K562 (cell line): ENCODE measurements around the gene ITGB2. TPM values are rescaled to one million over a fixed set of nuclear protein-coding genes. Genes with fewer than 3 reads are reported as not detected.

Experiments used
- ATAC-seq: fragments of 200-7000 bp; cut with Tn5 transposase; 3 replicates; pipeline ENCODE4 v1.9.1; 2020; ENCODE audit warnings: moderate library complexity
- BruUV-seq: library from RNA; stranded (reverse); fragments of 400-500 nt; replicated peaks from 2 replicates; lab custom pipeline; 2021; lab: Mats Ljungman, UMichigan
- CTCF ChIA-PET: fragments of 300-600 bp; formaldehyde crosslinking; extraction: SDS; loops from one replicate; lab custom pipeline; 2021; ENCODE audit warnings: low intra/inter-chr PET ratio; lab: Yijun Ruan, JAX
- POLR2A ChIA-PET: fragments of 300-600, 350-650 bp; sonication (Branson Sonifier 250); formaldehyde crosslinking; extraction: SDS; loops from one replicate; lab custom pipeline; 2021; ENCODE audit warnings: antibody characterized with exemption, inconsistent platforms; lab: Yijun Ruan, JAX
- DNase-seq, 4 experiments: peaks; one replicate each; pipeline versions ENCODE4 v3.0.0 to v3.0.0-alpha.2; 2011 to 2018; ENCODE audit warnings: low spot score in 3 of 4, mixed read lengths in 3 of 4; ENCODE audit errors: extremely low read depth in 1 of 4
- FAIRE-seq: peaks from 2 replicates; lab custom pipeline; 2011; peaks lifted over from hg19 to GRCh38; lab: Jason Lieb, UNC
- H2AFZ ChIP-seq: 2 replicates; pipeline ENCODE4 v1.6.0; 2011; ENCODE audit warnings: low read depth, low read length, control low read depth, inconsistent platforms
- H3K27ac ChIP-seq: fragments of 200-600 bp; 3 replicates; pipeline ENCODE4 v1.8.0; 2011; ENCODE audit warnings: low read depth, mild to moderate bottlenecking, control low read depth, inconsistent platforms, low read length, moderate library complexity, mixed read lengths; ENCODE audit errors: extremely low read depth
- H3K27me3 ChIP-seq, 2 experiments: fragments of 300-600 bp in 1 of 2; 2 replicates in 1 of 2; 3 replicates in 1 of 2; pipeline versions ENCODE4 v1.6.0 to v1.8.0; 2011; ENCODE audit warnings: inconsistent platforms in 2 of 2, low read length in 2 of 2, mild to moderate bottlenecking in 1 of 2, mixed read lengths in 1 of 2, moderate library complexity in 1 of 2; ENCODE audit not compliant: control insufficient read depth in 2 of 2, insufficient read depth in 2 of 2
- H3K36me3 ChIP-seq: fragments of 300-600 bp; 3 replicates; pipeline ENCODE4 v1.8.0; 2011; ENCODE audit warnings: mild to moderate bottlenecking, low read length, inconsistent platforms; ENCODE audit not compliant: control insufficient read depth, insufficient read depth
- H3K4me1 ChIP-seq, 2 experiments: fragments of 200-600 bp in 1 of 2; replicated peaks in 1 of 2; 2 replicates in 1 of 2; 3 replicates in 1 of 2; pipeline versions ENCODE4 v1.5.1 to v1.8.0; 2011; ENCODE audit warnings: inconsistent platforms in 2 of 2, low read length in 2 of 2, mild to moderate bottlenecking in 1 of 2, mixed read lengths in 1 of 2, moderate library complexity in 1 of 2; ENCODE audit not compliant: control insufficient read depth in 2 of 2, insufficient read depth in 2 of 2
- H3K4me2 ChIP-seq: 2 replicates; pipeline ENCODE4 v1.6.1; 2011; ENCODE audit warnings: low read length, control low read depth, inconsistent platforms, mixed read lengths; ENCODE audit not compliant: insufficient read depth
- H3K4me3 ChIP-seq: fragments of 200-600 bp; sonication (generic), shearing (Covaris generic); 2 replicates; pipeline ENCODE4 v1.5.1; 2016; ENCODE audit warnings: control low read depth, inconsistent platforms
- H3K79me2 ChIP-seq: fragments of 200-600 bp; 3 replicates; pipeline ENCODE4 v1.8.0; 2011; ENCODE audit warnings: low read length, inconsistent platforms; ENCODE audit not compliant: control insufficient read depth, insufficient read depth
- H3K9ac ChIP-seq, 2 experiments: 2 replicates each; pipeline versions ENCODE4 v1.6.0 to v1.6.1; 2011; ENCODE audit warnings: low read depth in 2 of 2, low read length in 2 of 2, control low read depth in 1 of 2, inconsistent platforms in 1 of 2, mild to moderate bottlenecking in 1 of 2, mixed read lengths in 1 of 2; ENCODE audit not compliant: insufficient read depth in 1 of 2
- H3K9me1 ChIP-seq: one replicate; pipeline ENCODE4 v1.6.0; 2011; ENCODE audit warnings: inconsistent platforms, mild to moderate bottlenecking, low read length, moderate library complexity; ENCODE audit not compliant: control insufficient read depth, insufficient read depth
- H3K9me3 ChIP-seq: replicated peaks from 2 replicates; pipeline ENCODE4 v1.5.1; 2011; ENCODE audit warnings: low read depth, low read length, inconsistent platforms; ENCODE audit not compliant: control insufficient read depth, insufficient read depth
- H4K20me1 ChIP-seq: replicated peaks from 2 replicates; pipeline ENCODE4 v1.6.1; 2011; ENCODE audit warnings: low read length, inconsistent platforms, mixed read lengths; ENCODE audit not compliant: control insufficient read depth, insufficient read depth
- E2F6 ChIP-seq, 2 experiments: IDR thresholded peaks; 2 replicates each; pipeline ENCODE4 v1.6.1; 2011; ENCODE audit warnings: borderline replicate concordance in 1 of 2, control low read depth in 1 of 2, low read depth in 1 of 2, low read length in 1 of 2, mild to moderate bottlenecking in 1 of 2, mixed read lengths in 1 of 2, moderate library complexity in 1 of 2; ENCODE audit not compliant: insufficient read depth in 1 of 2, insufficient read length in 1 of 2, poor library complexity in 1 of 2, severe bottlenecking in 1 of 2; ENCODE audit errors: extremely low read depth in 1 of 2
- ZBTB26 ChIP-seq: fragments of 450-650 bp; formaldehyde crosslinking; IDR thresholded peaks from 2 replicates; pipeline ENCODE4 v1.4.0; 2022; ENCODE audit warnings: missing genetic modification characterization
- ZNF445 ChIP-seq: fragments of 250-450 bp; sonication (Bioruptor Pico); IDR thresholded peaks from 2 replicates; pipeline ENCODE4 v1.4.0; 2020; ENCODE audit warnings: low read depth, mild to moderate bottlenecking, moderate library complexity
- ZNF699 ChIP-seq: fragments of 250-450 bp; sonication (Bioruptor Pico); IDR thresholded peaks from 2 replicates; pipeline ENCODE4 v1.8.0; 2021; ENCODE audit warnings: mild to moderate bottlenecking, moderate library complexity; ENCODE audit not compliant: insufficient replicate concordance
- WGBS: fragments of 100-300 bp; shearing (Covaris generic); methylation state at CpG from one replicate; pipeline ENCODE4 v1.1.6; 2016; ENCODE audit warnings: low coverage, mixed read lengths; ENCODE audit not compliant: insufficient coverage; ENCODE audit errors: missing lambda C conversion rate; 5-methylcytosine and 5-hydroxymethylcytosine counted together
- in situ Hi-C: fragments of 300-500 bp; cut with MboI; formaldehyde crosslinking; loops from 4 replicates; pipeline ENCODE4 v1.15.0; 2018; ENCODE audit warnings: inconsistent platforms, mixed read lengths
- intact Hi-C: fragments of 100-400 bp; cut with micrococcal nuclease; formaldehyde crosslinking; loops from 2 replicates; pipeline ENCODE4 v1.14.2; 2022
- polyA plus RNA-seq, 8 experiments: library from polyadenylated mRNA; depleted of rRNA in 4 of 8; stranded (reverse) in 5 of 8; unstranded in 3 of 8; fragments of >200 nt; fragmentation: Nextera tagmentation in 2 of 8; fragmentation: Illumina TruSeq in 1 of 8; extraction: Ambion mirVana in 2 of 8; extraction: Trizol in 1 of 8; gene quantifications; 2 replicates each; pipeline versions ENCODE4 v1.2.1 to v1.2.3, GENCODE V29; 2011 to 2014; ENCODE audit warnings: inconsistent platforms in 1 of 8, missing spikeins in 1 of 8
- total RNA-seq, 7 experiments: library from RNA; depleted of rRNA in 6 of 7; stranded (reverse); fragments of >200 nt in 6 of 7; fragmentation: Illumina TruSeq in 2 of 7; extraction: Trizol in 2 of 7; gene quantifications; 2 replicates each; pipeline versions ENCODE4 v1.2.1 to v1.2.3, GENCODE V29; 2011 to 2021; ENCODE audit warnings: low replicate concordance in 1 of 7
- TF ChIP-seq, protein P1 (sequence below): sonication (generic); formaldehyde crosslinking; IDR thresholded peaks from 2 replicates; pipeline ENCODE4 v1.8.0; 2022; ENCODE audit warnings: missing genetic modification reagents, mild to moderate bottlenecking, borderline replicate concordance
- TF ChIP-seq, protein P2 (sequence below): fragments of 450-650 bp; formaldehyde crosslinking; IDR thresholded peaks from 2 replicates; pipeline ENCODE4 v1.4.0; 2022; ENCODE audit warnings: mild to moderate bottlenecking, moderate library complexity
- TF ChIP-seq, protein P3 (sequence below), 2 experiments: fragments of 150-350 bp in 1 of 2; IDR thresholded peaks; 2 replicates each; pipeline ENCODE4 v1.6.1; 2012 to 2016; ENCODE audit warnings: low read depth in 2 of 2, low read length in 2 of 2, mild to moderate bottlenecking in 1 of 2, moderate library complexity in 1 of 2

Gene ITGB2
- total and polyA plus RNA-seq, 9 of the 15 experiments (the other 6 are each of a cell fraction or from before 2014, with no cell fraction given) = 0.07 to 1.3 (median 0.51) TPM; not detected in 2

GRCh38 chr21:44887807-44888580 is 32.7 kb downstream of the ITGB2 start:
- FAIRE-seq (no peak), ATAC-seq (no peak), DNase-seq (no peak)
- Histone ChIP-seq H4K20me1 (peaks cover 20% of the 10 kb centered on the region), H3K27ac (no peak overlapping the region), H3K9me3 (no peaks in the 10 kb centered on the region), H3K27me3 (peaks cover 23 to 65% of the 10 kb centered on the region in 2 experiments; a peak in 4 of 5 replicates), H3K79me2 (no peaks in the 10 kb centered on the region), H3K9ac (peak overlapping the region in 1 of 2 experiments; percentile 11; a peak in 1 of 4 replicates), H3K9me1 (peaks cover 3% of the 10 kb centered on the region), H3K4me1 (peaks cover 0 to 62% of the 10 kb centered on the region in 2 experiments; a peak in 2 of 5 replicates), H3K4me3 (no peak overlapping the region), H2AFZ (no peak overlapping the region), H3K36me3 (no peaks in the 10 kb centered on the region), H3K4me2 (no peak overlapping the region)
- intact Hi-C loops = no loop called here
- ChIA-PET CTCF (no interaction called here), POLR2A (interaction anchor here (0.6 to 1.2 kb wide), 3 partner anchors 28 to 92 kb away, joined by 3 to 4 read pairs (median 4); no protein-coding TSS in a partner anchor)
- BruUV-seq = no TSS peak
- in situ Hi-C loops = no loop called here
- 38% methylated on average over 22 of the region's 24 CpGs for WGBS
- TF ChIP-seq, protein P1, sequence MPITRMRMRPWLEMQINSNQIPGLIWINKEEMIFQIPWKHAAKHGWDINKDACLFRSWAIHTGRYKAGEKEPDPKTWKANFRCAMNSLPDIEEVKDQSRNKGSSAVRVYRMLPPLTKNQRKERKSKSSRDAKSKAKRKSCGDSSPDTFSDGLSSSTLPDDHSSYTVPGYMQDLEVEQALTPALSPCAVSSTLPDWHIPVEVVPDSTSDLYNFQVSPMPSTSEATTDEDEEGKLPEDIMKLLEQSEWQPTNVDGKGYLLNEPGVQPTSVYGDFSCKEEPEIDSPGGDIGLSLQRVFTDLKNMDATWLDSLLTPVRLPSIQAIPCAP = no peak
- TF ChIP-seq E2F6 (IDR thresholded peaks at IDR 0.05; ENCODE audit: borderline replicate concordance in 1 of 2, extremely low read depth in 1 of 2, insufficient read depth in 1 of 2, insufficient read length in 1 of 2, low read depth in 1 of 2, low read length in 1 of 2, poor library complexity in 1 of 2, severe bottlenecking in 1 of 2) (no peak), ZNF699 (CRISPR knock-in tag) (no peak), ZNF445 (CRISPR knock-in tag) (no peak), ZBTB26 (CRISPR knock-in tag) (no peak)
- TF ChIP-seq, protein P2, sequence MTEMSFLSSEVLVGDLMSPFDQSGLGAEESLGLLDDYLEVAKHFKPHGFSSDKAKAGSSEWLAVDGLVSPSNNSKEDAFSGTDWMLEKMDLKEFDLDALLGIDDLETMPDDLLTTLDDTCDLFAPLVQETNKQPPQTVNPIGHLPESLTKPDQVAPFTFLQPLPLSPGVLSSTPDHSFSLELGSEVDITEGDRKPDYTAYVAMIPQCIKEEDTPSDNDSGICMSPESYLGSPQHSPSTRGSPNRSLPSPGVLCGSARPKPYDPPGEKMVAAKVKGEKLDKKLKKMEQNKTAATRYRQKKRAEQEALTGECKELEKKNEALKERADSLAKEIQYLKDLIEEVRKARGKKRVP (CRISPR knock-in tag) = no peak
- TF ChIP-seq, protein P3, sequence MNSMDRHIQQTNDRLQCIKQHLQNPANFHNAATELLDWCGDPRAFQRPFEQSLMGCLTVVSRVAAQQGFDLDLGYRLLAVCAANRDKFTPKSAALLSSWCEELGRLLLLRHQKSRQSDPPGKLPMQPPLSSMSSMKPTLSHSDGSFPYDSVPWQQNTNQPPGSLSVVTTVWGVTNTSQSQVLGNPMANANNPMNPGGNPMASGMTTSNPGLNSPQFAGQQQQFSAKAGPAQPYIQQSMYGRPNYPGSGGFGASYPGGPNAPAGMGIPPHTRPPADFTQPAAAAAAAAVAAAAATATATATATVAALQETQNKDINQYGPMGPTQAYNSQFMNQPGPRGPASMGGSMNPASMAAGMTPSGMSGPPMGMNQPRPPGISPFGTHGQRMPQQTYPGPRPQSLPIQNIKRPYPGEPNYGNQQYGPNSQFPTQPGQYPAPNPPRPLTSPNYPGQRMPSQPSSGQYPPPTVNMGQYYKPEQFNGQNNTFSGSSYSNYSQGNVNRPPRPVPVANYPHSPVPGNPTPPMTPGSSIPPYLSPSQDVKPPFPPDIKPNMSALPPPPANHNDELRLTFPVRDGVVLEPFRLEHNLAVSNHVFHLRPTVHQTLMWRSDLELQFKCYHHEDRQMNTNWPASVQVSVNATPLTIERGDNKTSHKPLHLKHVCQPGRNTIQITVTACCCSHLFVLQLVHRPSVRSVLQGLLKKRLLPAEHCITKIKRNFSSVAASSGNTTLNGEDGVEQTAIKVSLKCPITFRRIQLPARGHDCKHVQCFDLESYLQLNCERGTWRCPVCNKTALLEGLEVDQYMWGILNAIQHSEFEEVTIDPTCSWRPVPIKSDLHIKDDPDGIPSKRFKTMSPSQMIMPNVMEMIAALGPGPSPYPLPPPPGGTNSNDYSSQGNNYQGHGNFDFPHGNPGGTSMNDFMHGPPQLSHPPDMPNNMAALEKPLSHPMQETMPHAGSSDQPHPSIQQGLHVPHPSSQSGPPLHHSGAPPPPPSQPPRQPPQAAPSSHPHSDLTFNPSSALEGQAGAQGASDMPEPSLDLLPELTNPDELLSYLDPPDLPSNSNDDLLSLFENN (IDR thresholded peaks at IDR 0.05; ENCODE audit: low read depth in 2 of 2, low read length in 2 of 2) = no peak
- TF ChIP-seq, all 486 proteins: peak for 0
